Tongue (tissue), 2 donors: ENCODE results near the gene GPATCH8. TPM values are rescaled to one million over a fixed set of nuclear protein-coding genes. Genes with fewer than 3 reads are reported as not detected.
"Not testable (repeated sequence)": the region's sequence is repeated elsewhere in the genome, so short reads cannot be mapped to it uniquely, and the experiment has no call there.

Source experiments
- DNase-seq: peaks from one replicate; pipeline ENCODE4 v3.0.0-alpha.2; 2015
- total RNA-seq: library from RNA; depleted of rRNA; stranded (reverse); fragments of >200 nt; gene quantifications from one replicate; pipeline ENCODE4 v1.2.3, GENCODE V29; 2014

Gene GPATCH8
- total RNA-seq, 1 donor from 2014 or later = 47.1 TPM

GRCh38 chr17:44375196-44376017, 127.8 kb downstream of the GPATCH8 start:
- no peak for DNase-seq

DNA sequence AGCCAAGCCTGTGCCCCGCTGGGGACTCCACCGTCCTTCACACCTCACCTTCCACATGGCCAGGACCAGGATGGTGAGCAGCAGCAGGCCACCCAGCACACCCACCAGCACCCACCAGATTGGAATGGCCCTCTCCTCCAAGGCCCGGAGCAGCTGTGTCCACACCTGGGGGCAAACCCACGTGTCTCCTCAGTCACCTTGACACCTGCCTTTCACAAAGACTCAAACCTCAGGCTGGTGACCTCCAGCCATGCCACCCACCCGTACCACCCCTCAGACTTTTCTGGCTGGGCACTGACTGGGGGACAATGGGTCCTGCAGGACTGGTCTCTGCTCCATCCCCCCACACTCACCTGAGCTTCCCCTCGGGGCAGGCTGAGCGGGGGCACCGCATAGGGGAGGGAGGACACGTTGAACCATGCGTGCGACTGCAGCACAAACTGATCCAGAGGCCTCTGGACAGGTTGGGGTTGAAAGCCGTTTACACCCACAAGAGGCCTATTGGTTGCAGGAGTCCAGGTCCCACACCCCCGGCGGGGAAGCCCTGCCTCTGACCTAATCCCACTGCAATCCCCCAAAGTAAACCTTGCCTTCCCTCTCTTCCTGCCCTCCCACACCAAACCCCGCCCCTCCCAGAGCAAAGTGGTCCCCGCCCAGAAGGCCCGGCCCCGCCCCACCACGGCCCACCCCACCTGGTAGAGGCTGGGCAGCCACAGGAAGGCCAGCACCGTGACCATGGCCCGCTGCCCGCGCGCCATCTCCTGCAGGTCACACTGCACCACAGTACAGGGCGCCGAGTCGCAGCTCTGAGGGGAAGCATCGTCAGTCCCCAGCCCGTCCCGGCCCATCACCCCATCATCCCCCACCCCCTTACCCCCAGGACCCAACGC, 128.7 kb downstream of the GPATCH8 start:
- DNase-seq = peak; percentile 39

DNA sequence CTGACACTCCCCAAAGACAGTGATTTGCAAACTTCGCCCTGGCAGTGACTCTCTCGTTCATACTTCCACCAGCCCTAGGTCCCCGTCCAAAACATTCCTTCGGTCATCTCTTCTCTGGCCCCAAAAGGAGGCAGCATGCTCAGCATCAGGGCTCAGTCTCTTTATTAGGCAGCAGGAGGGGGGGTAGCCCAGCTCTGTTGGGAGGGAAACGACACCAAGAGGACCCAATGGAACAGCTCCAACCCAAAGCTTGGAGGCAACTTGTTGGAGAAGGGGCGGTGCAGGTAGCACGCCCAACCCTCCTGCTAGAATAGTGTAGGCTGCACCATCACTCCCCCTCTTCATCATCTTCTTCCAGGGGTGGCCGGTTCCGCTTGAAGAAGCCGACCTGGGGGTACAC, 131.2 kb downstream of the GPATCH8 start:
- DNase-seq = no peak

- not testable (repeated sequence) for DNase-seq
Observed at GRCh38 chr17:44369414-44370023, 133.7 kb downstream of the GPATCH8 start.

GRCh38 chr17:44368391-44369243, 134.6 kb downstream of the GPATCH8 start:
- not testable (repeated sequence) for DNase-seq

- peak; percentile 41 for DNase-seq
Observed at GRCh38 chr17:44367231-44367979, 135.8 kb downstream of the GPATCH8 start.

- not testable (repeated sequence) for DNase-seq
Observed at GRCh38 chr17:44365051-44365450, 138.2 kb downstream of the GPATCH8 start.

DNA sequence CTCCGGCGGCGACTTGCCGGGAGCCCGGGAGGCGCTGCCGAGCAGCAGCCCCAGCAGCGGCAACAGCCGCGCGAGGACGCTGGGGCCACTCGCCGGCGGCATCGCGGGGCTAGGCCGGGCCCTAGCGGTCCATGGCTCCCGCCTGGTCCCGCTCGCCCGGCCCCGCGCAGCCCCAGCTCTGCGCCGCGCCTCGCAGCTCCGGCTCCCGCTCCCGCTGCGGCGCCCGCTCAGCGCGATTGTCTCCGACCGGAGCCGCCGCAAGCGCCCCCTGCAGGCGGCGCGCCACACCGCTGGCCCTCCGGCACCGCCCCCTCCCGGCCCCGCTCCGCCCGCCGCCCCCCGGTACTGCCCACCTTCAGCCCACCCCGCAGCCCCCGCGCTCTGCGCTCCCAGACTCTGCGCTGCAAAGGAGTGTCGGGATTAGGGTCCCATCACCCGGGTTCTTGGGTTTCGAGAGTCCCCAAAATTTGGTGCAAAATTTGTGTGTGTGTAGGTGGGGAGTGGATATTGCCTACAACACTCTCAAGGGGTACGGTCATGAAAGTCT, 139.5 kb downstream of the GPATCH8 start, which contains the start of gene FAM171A2:
Gene FAM171A2 (minus strand): TSS at position 241 of the 547 bp plus-strand sequence. CDS start 139 bp downstream, at position 102.
- peak; percentile 85 for DNase-seq

DNA sequence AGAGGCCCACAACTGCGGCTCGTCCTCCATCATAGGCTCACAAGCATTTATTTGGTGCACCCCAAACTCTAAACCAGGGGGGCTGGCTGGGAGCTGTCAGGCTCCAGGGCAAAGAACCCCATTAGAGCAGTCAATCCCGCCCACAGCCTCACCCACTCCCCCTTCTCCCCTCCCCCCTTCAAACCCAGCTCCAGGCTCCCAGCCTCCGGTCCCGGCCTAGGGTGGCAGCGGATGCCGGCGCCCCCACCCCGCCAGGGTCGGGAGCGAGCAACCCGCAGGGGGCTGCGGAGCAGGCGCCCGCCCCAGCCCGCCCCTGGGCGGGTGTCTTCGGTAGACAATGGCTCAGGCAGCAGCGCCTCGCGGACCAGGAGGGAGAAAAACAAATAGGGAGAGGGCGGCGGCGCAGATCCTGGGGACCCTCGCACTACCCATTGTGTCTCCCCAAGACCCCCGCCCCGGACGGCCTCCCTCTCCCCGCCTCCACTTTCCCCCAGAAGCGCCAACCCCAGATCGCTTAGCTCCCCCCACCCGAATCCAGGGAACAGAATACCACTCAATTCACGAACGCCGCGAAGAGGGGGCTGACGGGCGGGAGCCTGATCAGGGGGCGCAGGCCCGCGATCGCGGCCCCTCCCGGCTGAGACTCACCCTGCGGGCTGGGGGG, 140.1 kb downstream of the GPATCH8 start:
- peak; percentile 64 for DNase-seq

- peak; percentile 54 for DNase-seq
Observed at GRCh38 chr17:44362459-44362948, 140.7 kb downstream of the GPATCH8 start.

DNA sequence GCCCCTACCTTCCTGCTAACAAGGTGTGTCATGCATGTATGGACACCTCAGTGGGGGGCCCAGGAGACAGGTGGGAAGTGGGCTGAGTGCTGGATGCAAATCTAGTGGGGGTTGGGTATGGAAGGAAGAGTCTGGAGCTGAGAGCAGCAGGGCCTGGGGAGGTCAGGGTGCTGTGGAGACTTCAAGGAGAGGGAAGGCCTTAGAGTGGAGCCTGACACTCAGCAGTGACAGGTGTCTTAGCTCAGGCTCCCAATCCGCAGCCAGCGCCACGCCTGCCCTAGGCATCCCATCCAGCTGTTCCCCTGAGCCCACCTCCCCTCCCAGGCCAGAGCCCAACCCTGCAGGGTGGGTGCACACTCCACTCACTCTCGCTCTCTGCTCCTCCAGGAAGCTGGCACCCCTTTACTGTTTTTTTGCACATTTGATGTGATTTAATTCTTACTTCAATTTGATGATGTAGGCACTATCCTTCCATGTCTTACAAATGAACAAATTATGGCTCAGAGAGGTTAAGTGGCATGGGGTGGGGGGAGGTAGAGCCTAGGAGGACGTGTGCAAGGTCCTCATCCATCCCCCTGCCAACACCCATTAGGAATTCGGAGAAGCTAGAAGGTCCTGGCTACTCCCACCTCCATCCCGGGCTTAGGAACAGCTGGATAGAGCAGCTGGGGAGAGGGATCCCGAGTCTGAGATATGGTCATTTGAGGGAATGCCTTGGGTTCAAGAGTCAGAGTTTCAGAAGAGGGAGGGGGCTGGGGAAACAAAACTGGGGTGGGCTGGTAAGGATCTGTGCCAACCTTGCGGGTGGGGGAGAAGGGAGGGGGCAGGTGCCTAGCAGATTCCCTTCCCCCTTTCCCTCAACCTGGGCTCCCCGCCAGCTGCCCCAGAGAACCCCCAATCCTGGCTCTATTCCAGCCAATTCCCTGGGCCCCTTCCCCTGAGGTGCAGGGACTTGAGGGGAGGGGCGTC, 141.6 kb downstream of the GPATCH8 start:
- peak; percentile 82 for DNase-seq

- DNase-seq = peak; percentile 56
Observed at GRCh38 chr17:44360826-44361225, 142.4 kb downstream of the GPATCH8 start.

DNA sequence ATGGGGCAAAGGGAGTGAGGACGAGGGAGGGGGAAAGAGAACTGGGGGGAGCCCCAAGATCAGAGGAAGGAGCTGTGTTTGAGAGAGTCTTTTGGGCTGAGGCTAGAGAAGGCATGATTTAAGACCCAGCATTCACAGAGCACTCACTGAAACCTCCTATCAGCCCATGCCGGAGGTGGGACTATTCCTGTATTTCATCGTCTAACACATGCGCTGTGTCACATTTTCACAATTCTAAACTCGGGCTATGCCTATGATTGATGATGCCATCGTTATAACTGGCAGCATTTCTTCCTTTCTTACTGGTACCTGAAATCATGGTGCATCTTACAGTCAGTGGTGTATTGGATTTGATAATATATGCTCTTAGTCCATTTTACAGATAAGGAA, 143.1 kb downstream of the GPATCH8 start:
- DNase-seq = peak; percentile 9

- DNase-seq = peak; percentile 78
Observed at GRCh38 chr17:44359458-44360143, 143.6 kb downstream of the GPATCH8 start.

GRCh38 chr17:44359006-44359405, 144.2 kb downstream of the GPATCH8 start:
- peak; percentile 8 for DNase-seq

- no peak for DNase-seq
Observed at GRCh38 chr17:44358066-44358465, 145.1 kb downstream of the GPATCH8 start.

GRCh38 chr17:44356241-44356640, 147.0 kb downstream of the GPATCH8 start:
- no peak for DNase-seq

DNA sequence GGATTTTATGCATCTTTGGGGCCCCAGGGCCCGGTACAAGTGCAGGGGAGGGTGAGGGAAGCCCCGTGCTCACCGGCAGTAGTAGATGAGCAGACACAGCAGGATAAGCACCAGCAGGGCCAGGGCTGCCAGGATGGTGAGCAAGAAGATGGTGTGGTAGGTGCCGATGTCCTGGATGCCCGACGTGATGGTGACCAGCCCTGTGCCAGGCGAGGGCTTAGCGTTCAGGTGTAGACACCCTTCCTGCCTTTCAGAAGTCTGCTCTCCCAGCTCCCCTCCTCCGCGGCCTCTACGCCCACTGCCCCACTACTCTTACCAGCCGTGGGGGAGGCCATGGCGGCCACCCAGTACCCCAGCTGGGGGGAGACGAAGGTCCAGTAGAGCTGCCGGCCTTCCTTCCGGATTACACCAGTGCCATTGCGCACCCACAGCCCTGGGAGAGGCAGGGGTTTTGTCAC, 147.5 kb downstream of the GPATCH8 start:
- no peak for DNase-seq
